Ishikawa (cell line): ENCODE results near the gene PRKAR2A.
A peak's percentile ranks its signal among the peaks of the same experiment; 100 is the strongest.

Experiments used
- CEBPB ChIP-seq: IDR thresholded peaks from 2 replicates; pipeline ENCODE4 v1.6.1; 2012
- CREB1 ChIP-seq: IDR thresholded peaks from 2 replicates; pipeline ENCODE4 v1.6.1; 2012; ENCODE audit warnings: low read depth
- EGR1 ChIP-seq: IDR thresholded peaks from 2 replicates; pipeline ENCODE4 v1.6.1; 2012
- EP300 ChIP-seq: IDR thresholded peaks from 2 replicates; pipeline ENCODE4 v1.6.1; 2012; ENCODE audit warnings: borderline replicate concordance
- FOXM1 ChIP-seq: IDR thresholded peaks from 2 replicates; pipeline ENCODE4 v1.6.1; 2012; ENCODE audit warnings: low read depth, borderline replicate concordance
- MAX ChIP-seq: IDR thresholded peaks from 2 replicates; pipeline ENCODE4 v1.6.1; 2012
- NFIC ChIP-seq: IDR thresholded peaks from 2 replicates; pipeline ENCODE4 v1.6.1; 2012
- RAD21 ChIP-seq: IDR thresholded peaks from 2 replicates; pipeline ENCODE4 v1.6.1; 2012; ENCODE audit warnings: low read depth
- REST ChIP-seq: IDR thresholded peaks from 2 replicates; pipeline ENCODE4 v1.6.1; 2012; ENCODE audit warnings: low read depth, mild to moderate bottlenecking
- TAF1 ChIP-seq: IDR thresholded peaks from 2 replicates; pipeline ENCODE4 v1.6.1; 2012; ENCODE audit warnings: low read depth, mild to moderate bottlenecking
- TCF12 ChIP-seq: IDR thresholded peaks from 2 replicates; pipeline ENCODE4 v1.6.1; 2012; ENCODE audit warnings: low read depth
- TEAD4 ChIP-seq: IDR thresholded peaks from 2 replicates; pipeline ENCODE4 v1.6.1; 2012
- USF1 ChIP-seq: IDR thresholded peaks from 2 replicates; pipeline ENCODE4 v1.6.1; 2012
- YY1 ChIP-seq: IDR thresholded peaks from 2 replicates; pipeline ENCODE4 v1.6.1; 2012; ENCODE audit warnings: low read depth
- ZBTB7A ChIP-seq: IDR thresholded peaks from 2 replicates; pipeline ENCODE4 v1.6.1; 2012; ENCODE audit warnings: low read depth

The PRKAR2A gene

GRCh38 chr3:48723725-48724124, 123.9 kb downstream of the PRKAR2A start:
- TF ChIP-seq TCF12 (no peak), CREB1 (no peak), TEAD4 (no peak), MAX (no peak), TAF1 (no peak), USF1 (no peak), ZBTB7A (no peak), EP300 (no peak), EGR1 (no peak), FOXM1 (no peak), YY1 (no peak), CEBPB (no peak), RAD21 (no peak)

- no peak for TF ChIP-seq EGR1
- no peak for TF ChIP-seq REST
- no peak for TF ChIP-seq RAD21
- peak; percentile 92 for TF ChIP-seq TAF1
- peak; percentile 80 for TF ChIP-seq FOXM1
- TF ChIP-seq NFIC, result no peak
- TF ChIP-seq CREB1, result no peak
- TF ChIP-seq USF1, result no peak
- TF ChIP-seq CEBPB, result no peak
- peak; percentile 76 for TF ChIP-seq MAX
- peak; percentile 94 for TF ChIP-seq YY1
- 0 out of 2 replicates have a peak, but pooled peaks have one; percentile 27 for TF ChIP-seq ZBTB7A
- peak; percentile 53; the same call in 1 of the 2 replicates for TF ChIP-seq EP300
- no peak; the same call in 1 of the 2 replicates for TF ChIP-seq TCF12
- TF ChIP-seq TEAD4, result no peak
Measured at GRCh38 chr3:48716982-48717746, 130.5 kb downstream of the PRKAR2A start, which contains the start of gene IP6K2. IP6K2 (minus strand) TSS chr3:48717221; CDS start chr3:48695291, 21,930 bp downstream.

GRCh38 chr3:48716508-48716981, 131.1 kb downstream of the PRKAR2A start:
- TF ChIP-seq YY1 (peak; percentile 87), REST (no peak), RAD21 (no peak), EGR1 (0 out of 2 replicates have a peak, but pooled peaks have one; percentile 18), FOXM1 (no peak), CEBPB (no peak), TEAD4 (0 out of 2 replicates have a peak, but pooled peaks have one; percentile 12), EP300 (no peak), ZBTB7A (no peak), TAF1 (no peak)

- TF ChIP-seq TAF1 (no peak), REST (no peak), FOXM1 (no peak), MAX (no peak), TCF12 (no peak), RAD21 (no peak)
Measured at GRCh38 chr3:48715174-48715800, 132.4 kb downstream of the PRKAR2A start.
